Hematopoietic multipotent progenitor cell treated with erythropoietin and hydrocortisone succinate and interleukin-3 and kit ligand, for 6 days (in vitro differentiated cells): ENCODE measurements around the gene RMND5B.

Source experiments
- DNase-seq: peaks from one replicate; pipeline ENCODE4 v3.0.0-alpha.2; 2015

Gene RMND5B

DNA sequence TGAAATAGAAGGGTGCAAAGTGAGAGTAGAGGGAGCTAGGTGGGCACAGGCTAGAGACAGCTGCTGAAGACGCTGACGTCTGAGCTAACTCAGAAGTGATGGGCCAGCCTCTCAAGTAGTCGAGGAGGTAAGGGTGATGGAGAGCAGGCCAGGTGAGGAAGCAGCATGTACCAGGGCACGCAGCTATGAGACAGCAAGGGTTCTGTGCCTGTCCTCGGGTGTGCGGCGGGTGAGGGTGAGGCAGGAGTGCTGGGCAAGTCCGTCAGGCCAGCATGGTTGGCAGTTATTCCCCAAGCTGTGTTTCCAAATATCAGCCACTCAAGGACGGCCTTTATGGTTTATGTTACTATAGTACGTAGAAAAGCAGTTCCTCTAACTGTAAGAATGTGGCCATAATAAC, 6.2 kb downstream of the RMND5B start:
- no peak for DNase-seq

DNA sequence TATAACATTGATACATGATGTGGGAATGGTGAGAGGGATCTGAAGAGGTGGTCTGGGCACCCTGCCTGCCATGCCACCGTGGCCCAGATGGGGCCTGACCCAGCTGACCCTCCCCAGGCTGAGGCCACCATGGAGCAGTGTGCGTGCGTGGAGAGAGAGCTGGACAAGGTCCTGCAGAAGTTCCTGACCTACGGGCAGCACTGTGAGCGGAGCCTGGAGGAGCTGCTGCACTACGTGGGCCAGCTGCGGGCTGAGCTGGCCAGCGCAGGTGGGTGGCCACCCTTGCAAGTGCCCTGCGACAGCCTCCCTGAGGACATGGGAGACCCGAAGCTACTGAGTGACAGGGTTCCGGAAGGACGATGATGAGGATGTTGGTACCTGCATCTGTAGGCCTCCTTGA, 7.2 kb downstream of the RMND5B start:
- no peak for DNase-seq

DNA sequence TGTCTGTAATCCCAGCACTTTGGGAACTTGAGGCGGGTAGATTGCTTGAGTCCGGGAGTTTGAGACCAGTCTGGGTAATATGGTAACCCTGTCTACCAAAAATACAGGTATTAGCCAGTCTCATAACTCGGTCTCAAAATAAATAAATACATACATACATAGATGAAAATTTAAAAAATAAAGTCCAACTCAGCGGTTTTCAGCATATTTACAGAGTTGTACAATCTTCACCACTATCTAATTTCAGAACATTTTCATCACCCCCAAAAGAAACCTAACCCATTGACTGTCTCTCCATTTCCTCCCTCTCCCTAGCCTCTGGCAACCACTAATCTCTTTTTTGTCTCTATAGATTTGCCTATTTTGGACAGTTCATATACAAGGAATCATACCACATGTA, 10.7 kb downstream of the RMND5B start:
- no peak for DNase-seq

DNA sequence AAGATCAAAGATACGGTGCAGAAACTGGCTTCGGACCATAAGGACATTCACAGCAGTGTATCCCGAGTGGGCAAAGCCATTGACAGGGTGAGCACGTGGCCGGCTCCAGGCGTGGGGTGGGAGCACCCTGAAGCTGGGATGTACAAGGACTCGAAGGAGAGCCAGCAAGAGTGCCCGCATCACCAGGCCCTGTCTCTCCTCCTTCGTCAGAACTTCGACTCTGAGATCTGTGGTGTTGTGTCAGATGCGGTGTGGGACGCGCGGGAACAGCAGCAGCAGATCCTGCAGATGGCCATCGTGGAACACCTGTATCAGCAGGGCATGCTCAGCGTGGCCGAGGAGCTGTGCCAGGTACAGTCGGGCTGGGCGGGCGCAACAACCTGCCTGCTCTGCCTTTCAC, 11.8 kb downstream of the RMND5B start:
- no peak for DNase-seq

DNA sequence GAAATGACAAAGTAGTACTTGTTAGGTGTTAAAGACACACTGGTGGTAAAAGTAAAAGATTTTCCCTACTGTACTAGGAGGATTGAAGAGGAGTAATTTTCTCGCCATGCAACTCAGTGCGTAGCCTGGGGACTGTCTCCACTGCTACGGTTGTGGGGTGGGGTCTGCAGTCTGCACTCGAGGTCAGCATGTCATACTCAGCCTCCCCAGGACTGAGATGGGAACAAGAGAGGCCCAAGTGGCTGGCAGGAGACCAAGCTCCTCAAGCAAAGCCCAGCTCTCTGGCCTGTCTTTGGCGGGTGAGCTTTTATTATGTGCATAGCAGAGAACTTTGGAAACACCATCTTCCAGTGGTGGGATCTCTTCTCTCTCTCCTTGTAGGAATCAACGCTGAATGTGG, 12.4 kb downstream of the RMND5B start:
- DNase-seq: no peak

DNA sequence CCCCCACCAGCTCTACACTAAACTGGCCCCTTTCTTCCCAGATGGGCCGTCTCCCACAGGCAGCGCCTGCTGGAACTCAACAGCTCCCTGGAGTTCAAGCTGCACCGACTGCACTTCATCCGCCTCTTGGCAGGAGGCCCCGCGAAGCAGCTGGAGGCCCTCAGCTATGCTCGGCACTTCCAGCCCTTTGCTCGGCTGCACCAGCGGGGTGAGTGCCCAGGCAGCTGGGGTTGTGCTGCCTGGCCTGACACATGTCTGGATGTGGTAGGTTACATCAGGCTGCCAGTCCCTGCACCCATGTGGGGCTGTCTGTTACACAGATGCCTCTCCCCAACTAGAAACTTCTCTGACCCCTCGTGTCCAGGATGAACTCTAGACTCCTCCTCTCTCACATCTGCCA, 13.1 kb downstream of the RMND5B start:
- DNase-seq: no peak

DNA sequence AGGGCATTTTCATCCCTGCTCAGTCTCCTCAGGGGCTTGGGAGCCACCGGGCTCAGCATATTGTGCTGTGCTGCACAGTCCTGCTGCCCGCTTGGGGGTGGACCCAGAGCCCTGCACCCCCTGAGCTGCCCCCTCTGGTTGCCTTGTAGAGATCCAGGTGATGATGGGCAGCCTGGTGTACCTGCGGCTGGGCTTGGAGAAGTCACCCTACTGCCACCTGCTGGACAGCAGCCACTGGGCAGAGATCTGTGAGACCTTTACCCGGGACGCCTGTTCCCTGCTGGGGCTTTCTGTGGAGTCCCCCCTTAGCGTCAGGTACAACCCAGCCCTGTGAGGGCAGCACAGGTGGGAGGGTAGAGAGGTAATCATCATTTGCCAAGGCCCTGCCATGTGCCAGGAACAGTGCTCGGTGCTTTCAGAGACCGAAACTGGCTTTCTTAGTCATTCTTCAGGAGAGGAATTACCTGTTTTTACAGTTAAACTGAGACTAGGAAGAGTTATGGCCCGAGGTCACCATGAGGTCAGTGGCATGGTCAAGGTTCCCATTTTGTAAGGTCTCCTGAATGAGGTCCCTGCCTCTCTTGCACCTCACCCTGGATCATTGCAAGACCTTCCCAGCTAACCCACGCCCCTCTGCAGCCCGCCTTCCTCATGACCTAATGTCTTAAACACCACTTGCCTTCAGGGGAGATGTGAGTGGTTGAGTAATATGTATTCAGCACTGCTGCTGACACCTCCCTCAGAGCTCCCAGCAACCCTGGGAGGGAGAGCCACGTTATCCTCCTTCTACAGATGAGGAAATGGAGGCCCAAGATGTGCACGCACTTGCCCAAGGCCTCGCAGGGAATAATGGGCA, 15.4 kb downstream of the RMND5B start:
- DNase-seq: peak; percentile 82

DNA sequence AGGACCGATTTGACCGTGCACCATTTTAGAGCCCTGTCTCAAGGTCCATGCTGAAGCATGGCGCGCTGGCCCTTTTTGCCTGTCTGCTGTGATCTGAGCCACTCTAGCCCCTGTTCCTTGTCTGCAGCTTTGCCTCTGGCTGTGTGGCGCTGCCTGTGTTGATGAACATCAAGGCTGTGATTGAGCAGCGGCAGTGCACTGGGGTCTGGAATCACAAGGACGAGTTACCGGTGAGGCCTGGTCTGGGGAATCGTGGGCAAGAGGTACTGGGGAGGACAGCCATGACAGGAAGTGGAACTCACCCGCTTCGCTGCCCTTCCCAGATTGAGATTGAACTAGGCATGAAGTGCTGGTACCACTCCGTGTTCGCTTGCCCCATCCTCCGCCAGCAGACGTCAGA, 16.6 kb downstream of the RMND5B start:
- DNase-seq: no peak

DNA sequence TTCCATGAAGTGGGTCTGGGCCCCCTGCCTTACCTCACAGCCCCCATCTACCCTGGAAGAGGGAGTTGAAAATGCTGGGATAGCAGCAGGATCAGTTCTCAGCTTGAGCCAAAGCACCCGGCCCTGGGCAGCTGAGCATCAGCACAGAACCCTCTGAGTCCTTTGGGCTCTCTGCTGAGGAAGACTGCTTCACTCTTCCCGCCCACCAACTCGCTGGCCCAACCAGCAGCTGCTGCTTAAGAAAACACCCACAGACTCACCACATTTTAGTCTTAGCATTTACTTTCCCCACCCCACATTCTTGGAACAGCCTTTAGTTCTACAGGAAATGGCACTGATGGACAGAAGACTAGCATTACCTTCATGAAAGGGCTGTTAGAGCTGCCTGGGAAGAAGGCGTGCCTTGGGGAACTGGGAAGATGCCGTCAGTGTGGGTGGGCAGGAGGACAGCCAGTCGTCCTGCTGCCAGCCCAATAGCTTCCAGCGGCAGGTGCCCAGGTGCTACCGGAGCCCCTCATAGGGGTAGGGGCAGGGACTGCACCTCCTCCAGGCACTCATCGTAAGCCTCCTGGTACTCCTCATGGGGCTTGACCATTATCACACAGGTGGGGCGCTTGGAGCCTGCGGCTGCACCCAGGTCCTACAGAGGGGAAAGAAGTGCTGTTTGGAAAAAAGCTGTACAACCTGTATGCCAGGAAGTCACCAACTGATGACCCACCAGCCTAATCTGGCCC, 18.6 kb downstream of the RMND5B start:
- no peak for DNase-seq

DNA sequence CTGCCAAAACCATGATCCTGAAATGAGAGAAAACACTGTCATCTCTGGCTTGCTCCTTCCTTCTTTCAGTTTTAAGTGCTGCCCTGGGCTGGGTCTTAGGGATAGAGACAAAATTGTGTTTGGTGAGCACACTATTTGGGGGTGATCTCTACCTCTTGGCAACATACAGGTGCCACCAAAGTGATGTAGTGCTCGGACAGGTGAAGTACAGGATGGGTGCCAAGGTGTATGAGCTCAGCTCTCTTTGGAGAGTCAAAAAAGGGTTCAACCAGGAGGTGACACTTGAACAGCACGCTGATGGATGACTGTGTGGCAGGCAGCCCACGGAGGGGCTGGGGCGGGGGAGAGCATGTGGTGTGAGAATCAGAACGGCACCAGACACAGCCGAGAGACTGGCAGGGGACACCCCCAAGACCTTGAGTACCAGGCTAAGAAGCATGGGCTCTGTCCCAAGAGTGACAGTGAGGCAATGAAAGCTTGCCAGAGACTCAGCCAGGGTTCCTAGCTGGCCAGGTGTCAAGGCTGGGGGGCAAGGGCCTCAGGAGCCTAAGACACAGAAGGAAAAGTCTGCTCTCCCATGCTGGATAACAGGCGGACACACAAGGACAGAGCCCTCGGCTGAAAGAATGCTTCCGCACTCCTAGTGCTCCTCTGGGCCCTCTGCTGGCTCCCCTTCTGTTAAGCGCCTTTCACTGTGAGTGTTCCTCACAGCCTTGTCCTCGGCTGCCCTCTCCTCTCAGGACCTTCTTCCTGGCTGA, 20.3 kb downstream of the RMND5B start:
- peak; percentile 53 for DNase-seq

DNA sequence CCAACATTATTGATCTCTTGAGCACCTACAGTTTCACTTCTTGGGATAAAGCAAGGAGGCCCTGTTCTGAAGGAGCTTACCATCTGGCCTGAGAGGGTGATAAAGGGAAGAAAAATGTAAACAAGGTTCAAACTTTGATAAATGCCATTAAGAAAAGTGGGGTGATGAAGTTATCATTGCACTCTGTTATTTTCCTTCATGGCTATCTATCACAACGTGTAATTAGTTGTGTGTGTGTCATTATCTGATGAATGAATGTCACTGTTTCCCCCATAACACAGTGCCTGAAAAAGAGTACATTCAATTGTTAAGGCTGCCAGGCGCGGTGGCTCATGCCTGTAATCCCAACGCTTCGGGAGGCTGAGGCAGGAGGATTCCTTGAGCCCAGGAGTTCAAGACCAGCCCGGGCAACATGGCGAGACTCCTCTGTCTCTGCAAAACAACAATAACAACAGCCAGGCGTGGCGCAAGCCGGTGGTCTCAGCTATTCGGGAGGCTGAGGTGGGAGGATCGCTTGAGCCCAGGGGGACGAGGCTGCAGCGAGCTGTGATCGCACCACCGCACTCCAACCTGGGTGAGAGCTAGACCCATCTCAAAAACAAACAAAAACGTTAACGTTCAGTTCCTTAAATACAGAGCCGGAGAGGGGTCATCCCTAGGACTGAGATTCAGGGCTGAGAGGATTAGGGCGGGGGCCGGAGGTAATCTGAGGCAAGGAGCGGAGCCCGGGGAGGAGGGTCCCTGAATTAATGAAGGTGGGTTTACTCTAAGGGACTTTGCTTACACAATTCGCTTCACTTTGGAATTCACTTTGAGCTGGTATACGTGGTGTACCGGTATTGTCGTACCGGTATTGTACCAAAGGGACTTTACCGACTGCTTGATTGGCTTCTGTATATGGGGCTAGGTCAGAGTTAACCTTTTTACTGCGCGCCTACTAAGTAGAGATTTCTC, 22.0 kb downstream of the RMND5B start:
- no peak for DNase-seq

DNA sequence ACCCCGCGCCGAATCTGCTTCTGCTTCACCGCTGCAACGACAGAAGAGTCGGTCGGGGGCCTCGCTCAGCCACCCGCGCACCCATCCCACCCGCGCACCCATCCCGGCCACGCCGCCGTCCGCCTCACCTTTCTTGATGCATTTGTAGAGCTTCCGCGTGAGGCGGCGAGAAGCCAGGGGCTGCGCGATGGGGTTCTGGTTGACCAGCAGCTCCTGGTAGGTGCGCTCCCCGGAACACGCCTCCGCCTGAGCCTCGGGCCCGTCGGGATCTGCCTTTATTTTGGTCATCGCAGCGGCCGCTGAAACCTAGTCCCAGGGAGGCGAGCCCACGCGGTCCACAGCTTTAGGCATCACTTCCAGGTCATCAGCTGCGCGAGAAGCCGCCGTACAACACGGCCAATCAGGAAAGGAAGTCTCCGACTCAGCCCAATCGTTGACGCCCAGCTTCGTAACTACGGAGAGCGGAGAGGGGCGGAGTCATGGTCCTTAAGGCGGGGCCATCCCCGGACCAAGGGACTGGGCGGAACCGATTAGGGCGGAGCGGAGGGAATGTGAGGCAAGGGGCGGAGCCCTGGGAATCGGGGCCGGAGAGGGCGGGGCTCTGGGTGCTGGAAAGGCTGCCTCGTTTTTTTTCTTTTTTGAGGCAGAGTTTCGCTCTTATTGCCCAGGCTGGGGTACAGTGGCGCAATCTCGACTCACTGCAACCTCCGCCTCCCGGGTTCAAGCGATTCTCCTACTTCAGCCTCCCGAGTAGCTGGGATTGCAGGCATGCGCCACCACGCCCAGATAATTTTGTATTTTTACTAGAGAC, 22.9 kb downstream of the RMND5B start, which contains the start of gene NHP2:
Gene NHP2, minus strand, starts transcription at position 356 of the 811 bp plus-strand sequence. Its CDS starts 68 bp downstream, at position 288.
- DNase-seq: peak; percentile 100

DNA sequence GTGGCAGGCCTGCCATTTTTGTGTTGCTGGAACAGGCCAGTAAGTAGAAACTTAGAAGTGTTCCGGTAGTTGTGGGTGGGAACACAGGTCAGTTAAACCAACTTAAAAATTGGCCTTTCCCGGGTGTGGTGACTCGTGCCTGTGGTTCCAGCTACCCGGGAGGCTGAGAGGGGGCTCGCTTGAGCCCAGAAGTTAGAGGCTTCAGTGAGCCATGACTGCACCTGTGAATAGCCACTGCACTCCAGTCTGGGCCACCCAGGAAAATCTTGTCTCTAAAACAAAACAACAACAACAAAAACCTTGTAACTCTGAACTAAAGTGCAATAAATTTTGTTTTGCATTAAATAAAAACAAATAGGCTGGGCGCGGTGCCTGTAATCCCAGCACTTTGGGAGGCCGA, 24.3 kb downstream of the RMND5B start:
- no peak for DNase-seq

DNA sequence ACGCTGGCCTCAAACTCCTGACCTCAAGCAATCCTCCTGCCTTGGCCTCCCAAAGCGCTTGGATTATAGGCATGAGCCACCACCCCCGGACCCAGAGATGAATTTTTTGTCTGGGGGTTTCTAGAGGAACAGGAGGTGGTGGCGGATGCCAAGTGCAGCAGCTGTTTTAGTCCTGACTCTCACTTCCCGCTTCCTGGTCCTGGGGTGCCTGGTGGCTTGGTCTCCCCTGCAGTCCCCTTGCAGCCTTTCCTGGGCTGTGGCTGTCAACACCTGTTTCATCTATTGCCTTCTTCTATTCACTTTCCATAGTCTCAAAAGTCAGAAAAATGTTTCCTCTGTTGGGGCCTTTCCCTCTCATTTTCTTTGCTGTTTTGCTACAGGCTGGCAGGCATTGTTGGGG, 29.4 kb downstream of the RMND5B start:
- no peak for DNase-seq

DNA sequence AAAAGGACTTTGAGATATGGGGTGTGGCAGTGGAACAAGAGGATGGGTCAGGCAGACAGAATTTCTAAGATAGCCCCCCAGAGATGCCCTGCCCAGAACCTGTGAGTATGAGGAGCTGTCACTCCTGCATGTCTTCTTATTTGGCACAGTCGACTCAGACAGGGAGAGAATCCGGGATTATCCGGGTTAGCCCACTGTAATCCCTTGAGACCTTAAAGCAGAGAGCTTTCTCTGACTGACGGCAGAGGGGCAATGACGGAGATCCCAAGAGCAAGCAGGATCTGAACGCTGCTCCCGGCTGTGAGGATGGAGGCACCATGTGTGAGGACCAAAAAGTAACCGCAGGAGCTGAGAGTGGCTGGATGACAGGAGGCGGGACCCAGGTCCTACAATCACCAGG, 31.7 kb downstream of the RMND5B start:
- DNase-seq: no peak

DNA sequence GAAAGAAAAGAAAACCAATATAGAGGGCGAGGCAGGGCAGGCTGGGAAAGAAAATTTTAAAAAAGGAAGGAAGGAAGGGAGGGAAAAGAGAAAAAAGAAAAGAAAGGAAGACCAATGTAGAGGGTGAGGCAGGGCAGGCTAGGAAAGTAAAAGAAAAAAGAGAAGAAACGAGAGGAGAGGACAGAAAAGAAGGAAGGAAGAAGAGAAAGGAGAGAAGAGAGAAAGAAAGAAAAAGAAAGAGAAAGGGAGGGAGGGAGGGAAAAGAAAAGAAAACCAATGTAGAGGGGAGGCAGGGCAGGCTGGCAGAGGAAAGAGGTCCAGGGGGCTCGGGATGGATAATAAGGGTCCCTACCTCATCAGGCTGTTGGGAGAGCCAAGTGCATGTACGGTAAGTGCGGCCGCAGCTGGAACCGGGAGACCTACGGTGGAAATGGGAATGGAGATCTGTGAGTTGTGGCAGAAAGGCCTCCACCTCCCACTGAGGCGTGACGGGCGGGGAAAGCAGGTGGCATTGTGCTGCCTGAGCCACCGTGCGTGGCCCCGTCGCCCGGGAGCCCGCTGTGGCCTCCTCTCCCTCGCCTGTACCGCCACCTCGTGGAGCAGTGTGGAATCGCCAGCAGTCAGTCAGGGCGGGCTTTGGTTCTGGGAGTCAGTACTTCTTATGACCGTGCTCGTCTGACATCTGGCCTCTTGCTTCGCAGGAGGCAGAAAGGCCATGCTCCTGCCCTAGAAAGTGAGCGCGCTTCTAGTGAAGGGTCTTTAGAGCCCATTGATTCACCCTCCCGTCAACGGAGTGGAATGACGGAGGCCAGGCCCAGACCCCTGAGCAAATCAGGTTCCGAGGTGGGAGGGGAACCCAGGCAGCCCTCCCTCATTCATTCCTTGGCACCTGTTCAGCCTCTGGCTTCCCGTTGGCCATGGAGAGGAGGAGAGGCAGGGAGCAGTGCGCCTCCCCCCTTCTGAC, 33.2 kb downstream of the RMND5B start:
- DNase-seq: peak; percentile 90

DNA sequence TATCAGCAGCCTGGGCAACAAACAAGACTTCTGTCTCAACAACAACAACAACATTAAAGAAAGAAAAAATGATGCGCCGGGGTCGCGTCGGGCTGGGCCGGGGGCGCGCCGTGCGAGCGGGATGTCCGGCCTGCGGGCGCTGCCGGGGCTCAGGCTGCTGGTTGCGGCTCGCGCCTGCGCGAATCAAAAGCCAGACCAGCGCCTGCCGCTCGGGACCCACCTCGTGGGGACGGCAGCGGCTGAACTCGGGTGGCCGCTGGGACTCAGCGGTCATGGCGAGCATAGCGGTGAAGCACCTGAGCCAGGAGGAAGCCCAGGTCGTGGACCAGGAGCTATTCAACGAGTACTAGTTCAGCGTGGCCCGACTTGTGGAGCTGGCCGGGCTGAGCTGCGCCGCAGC, 34.8 kb downstream of the RMND5B start:
- no peak for DNase-seq

DNA sequence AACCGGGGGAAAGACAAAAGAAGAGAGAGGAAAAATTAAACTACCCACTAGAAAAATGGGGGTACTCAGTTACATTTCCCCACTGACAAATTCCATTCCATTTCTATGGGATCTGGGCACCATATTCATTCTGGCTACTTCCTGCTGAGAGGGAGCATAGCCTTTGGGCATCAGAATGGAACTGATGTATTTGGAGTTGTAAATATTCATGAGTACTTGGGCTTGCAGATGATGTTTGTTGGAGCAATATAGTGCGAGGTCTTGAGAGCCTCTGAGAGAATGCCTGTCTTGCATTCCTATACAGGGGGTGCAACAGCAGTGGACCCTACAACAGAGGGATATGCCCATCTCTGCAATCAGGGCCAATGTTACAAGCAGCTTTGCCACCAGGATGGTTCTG, 39.6 kb downstream of the RMND5B start:
- no peak for DNase-seq

DNA sequence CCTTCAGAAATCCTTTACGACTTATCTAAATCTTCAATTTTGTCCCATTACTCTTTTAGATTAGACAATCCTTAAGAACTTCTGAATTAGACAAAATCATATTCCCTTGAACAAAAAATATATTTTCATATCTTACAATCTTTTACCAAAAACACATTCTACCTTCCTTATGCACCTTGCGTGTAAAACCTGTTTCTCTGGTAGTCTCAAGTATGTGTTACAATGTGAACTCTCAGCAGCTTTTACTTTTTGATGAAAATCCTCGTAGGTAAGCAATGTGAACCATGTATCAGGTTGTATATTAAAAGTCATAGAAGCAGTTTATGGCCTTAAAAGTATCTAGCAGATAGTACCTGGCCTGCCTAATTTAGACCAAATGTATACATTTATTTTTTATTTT, 43.6 kb downstream of the RMND5B start:
- DNase-seq: no peak

DNA sequence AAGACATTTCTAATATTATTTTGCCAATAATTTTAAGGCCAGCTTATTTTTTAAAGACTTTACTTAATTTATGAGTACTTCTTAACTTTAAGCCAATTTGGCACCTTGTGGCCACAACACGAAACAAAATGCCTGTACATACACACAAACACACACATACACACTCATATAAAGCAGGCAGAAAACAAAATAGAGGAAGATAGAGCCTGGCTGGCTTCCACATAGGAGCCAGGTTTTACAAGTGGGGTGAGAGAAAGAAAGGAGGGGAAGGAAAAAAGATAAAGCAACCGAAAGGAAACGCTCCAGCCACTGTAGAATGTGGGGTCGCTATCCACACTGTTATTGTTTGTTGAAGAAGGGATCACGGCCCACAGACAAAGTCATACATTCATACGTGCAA, 46.0 kb downstream of the RMND5B start:
- DNase-seq: no peak
